H1 (cell line): ENCODE measurements around the gene AMOTL2.

Source experiments
- CHD2 ChIP-seq: IDR thresholded peaks from 2 replicates; pipeline ENCODE4 v1.6.1; 2012; ENCODE audit warnings: low read length, improper control_type of control experiment
- CTBP2 ChIP-seq: IDR thresholded peaks from 2 replicates; pipeline ENCODE4 v1.7.0; 2011; ENCODE audit warnings: borderline replicate concordance, mild to moderate bottlenecking, moderate library complexity, mixed read lengths, low read length; ENCODE audit not compliant: insufficient read depth, insufficient read length
- EZH2 ChIP-seq: fragments of 200-600 bp; sonication (generic); IDR thresholded peaks from 2 replicates; pipeline ENCODE4 v1.7.1; 2012; ENCODE audit warnings: low read depth, mild to moderate bottlenecking, moderate library complexity, low read length, inconsistent platforms; ENCODE audit not compliant: severe bottlenecking
- JUN ChIP-seq: IDR thresholded peaks from 2 replicates; pipeline ENCODE4 v1.6.1; 2011; ENCODE audit warnings: low read depth, mild to moderate bottlenecking, improper control_type of control experiment, low read length
- POLR2A ChIP-seq, 2 experiments: IDR thresholded peaks; 1 replicate in 1 of 2; 2 replicates in 1 of 2; pipeline ENCODE4 v1.6.1; 2011; ENCODE audit warnings: low read depth in 2 of 2, low read length in 2 of 2, mild to moderate bottlenecking in 2 of 2; ENCODE audit errors: control extremely low read depth in 1 of 2
- POLR2AphosphoS5 ChIP-seq: IDR thresholded peaks from 2 replicates; pipeline ENCODE4 v1.6.1; 2011; ENCODE audit warnings: low read depth, low read length
- RAD21 ChIP-seq, 2 experiments: IDR thresholded peaks in 1 of 2; conservative IDR thresholded peaks in 1 of 2; 2 replicates each; pipeline ENCODE4 v1.6.1; 2011; ENCODE audit warnings: low read depth in 2 of 2, low read length in 2 of 2, improper control_type of control experiment in 1 of 2, inconsistent platforms in 1 of 2, mild to moderate bottlenecking in 1 of 2, moderate library complexity in 1 of 2
- SRF ChIP-seq: IDR thresholded peaks from 2 replicates; pipeline ENCODE4 v1.6.1; 2011; ENCODE audit warnings: mild to moderate bottlenecking, low read depth, low read length, moderate library complexity
- SUZ12 ChIP-seq: fragments of 200-600 bp; sonication (generic); IDR thresholded peaks from 2 replicates; pipeline ENCODE4 v1.6.1; 2012; ENCODE audit warnings: mild to moderate bottlenecking, inconsistent platforms, low read length, moderate library complexity, mixed read lengths
- TAF1 ChIP-seq: IDR thresholded peaks from 2 replicates; pipeline ENCODE4 v1.6.1; 2011; ENCODE audit warnings: mild to moderate bottlenecking, low read depth, low read length
- USF2 ChIP-seq: IDR thresholded peaks from 2 replicates; pipeline ENCODE4 v1.6.1; 2011; ENCODE audit warnings: low read length, improper control_type of control experiment
- TF ChIP-seq, protein P1 (sequence below), 3 experiments: IDR thresholded peaks; 1 replicate in 2 of 3; 2 replicates in 1 of 3; pipeline versions ENCODE4 v1.5.1 to v1.6.1; 2011; ENCODE audit warnings: low read length in 3 of 3, mild to moderate bottlenecking in 3 of 3, inconsistent platforms in 2 of 3, low read depth in 1 of 3, moderate library complexity in 1 of 3; ENCODE audit not compliant: insufficient read depth in 1 of 3; ENCODE audit errors: control extremely low read depth in 1 of 3

DNA sequence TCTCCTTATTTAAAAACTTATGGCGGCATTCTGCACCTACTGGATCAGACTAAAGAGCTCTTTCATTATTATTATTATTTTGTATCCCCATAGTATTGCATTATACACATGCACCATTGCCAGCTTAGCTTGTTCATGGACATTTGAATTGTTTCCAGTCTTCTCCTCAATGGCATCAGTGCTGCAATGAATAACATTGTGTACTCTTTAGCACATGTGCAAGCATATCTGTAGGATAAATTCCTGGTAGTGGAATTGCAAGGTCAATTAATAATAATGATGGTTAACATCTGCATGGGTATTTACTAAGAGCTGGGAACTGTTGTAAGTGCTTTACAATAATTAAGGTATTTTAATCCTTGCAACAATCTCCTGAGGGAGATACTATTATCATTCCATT, 52.0 kb downstream of the AMOTL2 start:
- TF ChIP-seq, protein P1, sequence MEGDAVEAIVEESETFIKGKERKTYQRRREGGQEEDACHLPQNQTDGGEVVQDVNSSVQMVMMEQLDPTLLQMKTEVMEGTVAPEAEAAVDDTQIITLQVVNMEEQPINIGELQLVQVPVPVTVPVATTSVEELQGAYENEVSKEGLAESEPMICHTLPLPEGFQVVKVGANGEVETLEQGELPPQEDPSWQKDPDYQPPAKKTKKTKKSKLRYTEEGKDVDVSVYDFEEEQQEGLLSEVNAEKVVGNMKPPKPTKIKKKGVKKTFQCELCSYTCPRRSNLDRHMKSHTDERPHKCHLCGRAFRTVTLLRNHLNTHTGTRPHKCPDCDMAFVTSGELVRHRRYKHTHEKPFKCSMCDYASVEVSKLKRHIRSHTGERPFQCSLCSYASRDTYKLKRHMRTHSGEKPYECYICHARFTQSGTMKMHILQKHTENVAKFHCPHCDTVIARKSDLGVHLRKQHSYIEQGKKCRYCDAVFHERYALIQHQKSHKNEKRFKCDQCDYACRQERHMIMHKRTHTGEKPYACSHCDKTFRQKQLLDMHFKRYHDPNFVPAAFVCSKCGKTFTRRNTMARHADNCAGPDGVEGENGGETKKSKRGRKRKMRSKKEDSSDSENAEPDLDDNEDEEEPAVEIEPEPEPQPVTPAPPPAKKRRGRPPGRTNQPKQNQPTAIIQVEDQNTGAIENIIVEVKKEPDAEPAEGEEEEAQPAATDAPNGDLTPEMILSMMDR (IDR thresholded peaks at IDR 0.05; ENCODE audit: control extremely low read depth in 1 of 3, insufficient read depth in 1 of 3, low read depth in 1 of 3, low read length in 3 of 3) = no peak
- no peak for TF ChIP-seq POLR2AphosphoS5
- TF ChIP-seq TAF1 = no peak
- no peak for TF ChIP-seq RAD21 (IDR thresholded peaks at IDR 0.05 in 1 of 2, conservative IDR thresholded peaks at IDR 0.05 in 1 of 2; ENCODE audit: low read depth in 2 of 2, low read length in 2 of 2)
- TF ChIP-seq CTBP2 = no peak
- TF ChIP-seq POLR2A (IDR thresholded peaks at IDR 0.05; ENCODE audit: control extremely low read depth in 1 of 2, low read depth in 2 of 2, low read length in 2 of 2) = no peak
- no peak for TF ChIP-seq EZH2
- TF ChIP-seq USF2 = no peak
- no peak for TF ChIP-seq JUN
- TF ChIP-seq SRF = no peak
- TF ChIP-seq SUZ12 = no peak
- TF ChIP-seq CHD2 = no peak
